Pancreas (tissue), 10 donors: ENCODE results near the gene INPP5K. TPM values are rescaled to one million over a fixed set of nuclear protein-coding genes. Genes with fewer than 3 reads are reported as not detected.
A peak's percentile ranks its signal among the peaks of the same experiment; 100 is the strongest.

Source experiments
- ATAC-seq, 4 donors: fragments of 200-7000 bp; cut with Tn5 transposase; one replicate each; pipeline versions ENCODE4 v1.8.0 to v1.9.1; 2020; ENCODE audit warnings: mild to moderate bottlenecking in 4 of 4, moderate library complexity in 4 of 4
- DNase-seq, 6 donors: peaks; one replicate each; pipeline ENCODE4 v3.0.0-alpha.2; 2020
- FAIRE-seq: peaks from 2 replicates; lab custom pipeline; 2012; peaks lifted over from hg19 to GRCh38; lab: Jason Lieb, UNC
- H3K27ac ChIP-seq, 4 donors: fragments of 200-600 bp; sonication (generic); 1 replicate in 3 of 4; 2 replicates in 1 of 4; pipeline versions ENCODE4 v1.5.0 to v1.8.0; 2020
- H3K27me3 ChIP-seq, 4 donors: fragments of 200-600 bp; one replicate each; pipeline ENCODE4 v1.8.0; 2021
- H3K36me3 ChIP-seq, 3 donors: fragments of 200-600 bp; sonication (generic) in 1 of 3; one replicate each; pipeline versions ENCODE4 v1.5.0 to v1.8.0; 2020 to 2021
- H3K4me1 ChIP-seq, 3 donors: fragments of 200-600 bp; one replicate each; pipeline ENCODE4 v1.8.0; 2021
- H3K4me3 ChIP-seq, 4 donors: fragments of 200-600 bp; sonication (generic) in 2 of 4; one replicate each; pipeline versions ENCODE4 v1.5.0 to v1.8.0; 2020 to 2021
- H3K9me3 ChIP-seq, 4 donors: fragments of 200-600 bp; one replicate each; pipeline ENCODE4 v1.8.0; 2021
- CTCF ChIP-seq, 4 donors: fragments of 200-600 bp; sonication (generic) in 3 of 4; IDR thresholded peaks; one replicate each; pipeline versions ENCODE4 v1.5.0 to v1.8.0; 2021; ENCODE audit warnings: antibody characterized with exemption in 4 of 4
- WGBS, 2 donors: extraction: QIAGEN DNeasy Blood & Tissue Kit; methylation state at CpG; one replicate each; pipeline ENCODE4 v1.1.7; 2013; 5-methylcytosine and 5-hydroxymethylcytosine counted together
- intact Hi-C, 3 donors: fragments of 100-400 bp; cut with DNase I; formaldehyde crosslinking; loops; one replicate each; pipeline versions ENCODE4 v1.11.1 to v1.14.2; 2022
- polyA plus RNA-seq, 2 donors: library from polyadenylated mRNA; stranded (reverse); fragments of 200-250 nt; gene quantifications; one replicate each; pipeline ENCODE4 v1.2.3, GENCODE V29; 2013
- total RNA-seq, 6 donors: library from RNA; stranded (reverse); fragmentation: NEBNext Ultra II Directional in 4 of 6; extraction: Animal tissue kit (Norgen Biotek cat#: 25700) in 4 of 6; gene quantifications; one replicate each; pipeline versions ENCODE4 v1.2.1 to v1.2.4, GENCODE V29; 2021 to 2023
- donor health status: healthy with polysubstance abuse.
- donor health status: DM: no; HTN: no; CAD: no; lungs with moderate emphysema.
- donor health status: DM: no; HTN: no; CAD: no.
- donor health status: control.
- donor health status: control.
- donor health status: Bipolar disorder and iron deficiency.
- donor health status: DM: yes; HTN: yes; CAD: no.
- donor health status: DM: no; HTN: no; CAD: no.
- donor health status: DM: no; HTN: no; CAD: no.
- donor health status: DM: yes; HTN: yes; CAD: no.

Gene INPP5K
- total and polyA plus RNA-seq, 8 donors, result 13.2 to 24.4 (median 17.8) TPM

DNA sequence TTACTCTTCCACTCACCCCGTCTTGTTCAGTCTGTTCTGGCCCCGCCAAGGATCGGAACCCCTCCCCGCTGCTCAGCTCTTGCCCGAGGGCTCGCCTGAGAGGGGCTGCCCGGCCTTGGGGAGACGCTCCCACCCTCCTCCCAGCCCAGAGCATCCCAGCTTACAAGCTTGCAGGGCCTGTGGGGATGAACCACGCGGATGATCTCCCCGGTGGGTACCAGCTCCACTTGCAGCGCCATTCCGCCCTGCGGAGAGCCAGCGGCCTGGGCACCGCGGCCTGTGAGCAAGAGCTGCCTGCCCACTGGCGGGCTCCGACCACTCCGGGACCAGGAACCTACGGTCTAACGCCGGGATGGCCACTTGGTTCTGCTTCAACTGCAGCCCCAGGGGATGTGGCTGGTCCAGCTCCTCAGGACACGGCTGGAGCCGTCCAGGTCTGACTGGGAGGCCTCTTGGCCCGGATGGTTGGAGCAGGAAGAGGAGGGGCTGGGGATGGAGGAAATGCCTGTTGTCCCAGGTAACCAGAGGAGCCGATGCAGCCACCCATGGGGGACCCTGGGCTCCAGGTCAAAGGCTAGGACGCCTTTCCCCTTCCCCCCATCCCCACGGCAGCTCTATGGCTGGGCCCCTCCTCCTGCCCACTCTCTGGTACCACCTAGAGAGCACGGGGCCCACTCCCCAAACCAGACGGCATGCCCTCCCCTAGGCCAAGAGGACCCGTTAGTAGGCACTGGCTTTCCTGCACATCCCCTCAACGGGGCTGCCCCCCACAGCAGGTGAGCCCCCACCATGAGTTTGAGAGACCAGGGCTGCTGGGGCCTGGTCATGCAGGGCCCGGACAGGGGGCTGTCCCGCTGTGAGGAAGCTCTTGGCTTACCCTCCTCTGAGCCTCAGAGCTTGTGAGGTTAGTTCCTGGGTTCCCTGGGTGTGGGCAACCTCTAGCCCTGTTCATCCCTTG lies 23.9 kb downstream of the INPP5K start, which contains the start of gene MYO1C:
MYO1C (minus strand) TSS at position 438 of the 958 bp plus-strand sequence; CDS start at position 239, 199 bp downstream.
- TF ChIP-seq CTCF (IDR thresholded peaks at IDR 0.05), result no peak
- ATAC-seq, result no peak
- intact Hi-C loops, result no loop called here
- Histone ChIP-seq H3K4me3 (peak within 1 kb of the TSS in 3 of 4 donors; percentile 10 to 59 (median 56)), H3K36me3 (no peaks in the 10 kb centered on the region), H3K27ac (peak within 1 kb of the TSS in 1 of 4 donors; percentile 44), H3K9me3 (no peaks in the 10 kb centered on the region), H3K27me3 (no peaks in the 10 kb centered on the region), H3K4me1 (peaks cover 0 to 4% (median 0%) of the 10 kb centered on the region in 3 donors)
- FAIRE-seq, result no peak
- peak in 2 of 6 donors; percentile 65 to 86 for DNase-seq
- 68 to 76% methylated on average over 34 to 35 of the region's 35 CpGs for WGBS, 2 donors

- H3K36me3 ChIP-seq, result no peaks in the 10 kb centered on the region
- peaks cover 0 to 8% (median 0%) of the 10 kb centered on the region in 3 donors for H3K4me1 ChIP-seq
- intact Hi-C loops, result no loop called here
- no peaks in the 10 kb centered on the region for H3K27me3 ChIP-seq
- H3K9me3 ChIP-seq, result no peaks in the 10 kb centered on the region
- FAIRE-seq, result no peak
- peak; percentile 54 to 87 (median 70) for DNase-seq
- no peak for TF ChIP-seq CTCF (IDR thresholded peaks at IDR 0.05)
- 2 to 3% methylated on average over 32 to 94 of the region's 94 CpGs for WGBS, 2 donors
- peak; percentile 51 to 71 (median 60) for ATAC-seq
- peak overlapping the region; percentile 65 to 70 (median 67) for H3K27ac ChIP-seq
- H3K4me3 ChIP-seq, result peak overlapping the region; percentile 56 to 83 (median 62)
Measured at GRCh38 chr17:1491443-1492248, 24.8 kb downstream of the INPP5K start.

- ATAC-seq (peak; percentile 27 to 62 (median 54)), DNase-seq (peak; percentile 54 to 83 (median 71)), FAIRE-seq (no peak)
- intact Hi-C loops, result no loop called here
- Histone ChIP-seq H3K4me3 (peak overlapping the region; percentile 56 to 83 (median 62)), H3K9me3 (no peaks in the 10 kb centered on the region), H3K4me1 (peaks cover 0 to 8% (median 0%) of the 10 kb centered on the region in 3 donors), H3K36me3 (no peaks in the 10 kb centered on the region), H3K27me3 (no peaks in the 10 kb centered on the region), H3K27ac (peak overlapping the region; percentile 65 to 70 (median 67))
- TF ChIP-seq CTCF (IDR thresholded peaks at IDR 0.05), result no peak
- 1% methylated on average over 44 to 52 of the region's 52 CpGs for WGBS, 2 donors
Measured at GRCh38 chr17:1490643-1491442, 25.6 kb downstream of the INPP5K start.

DNA sequence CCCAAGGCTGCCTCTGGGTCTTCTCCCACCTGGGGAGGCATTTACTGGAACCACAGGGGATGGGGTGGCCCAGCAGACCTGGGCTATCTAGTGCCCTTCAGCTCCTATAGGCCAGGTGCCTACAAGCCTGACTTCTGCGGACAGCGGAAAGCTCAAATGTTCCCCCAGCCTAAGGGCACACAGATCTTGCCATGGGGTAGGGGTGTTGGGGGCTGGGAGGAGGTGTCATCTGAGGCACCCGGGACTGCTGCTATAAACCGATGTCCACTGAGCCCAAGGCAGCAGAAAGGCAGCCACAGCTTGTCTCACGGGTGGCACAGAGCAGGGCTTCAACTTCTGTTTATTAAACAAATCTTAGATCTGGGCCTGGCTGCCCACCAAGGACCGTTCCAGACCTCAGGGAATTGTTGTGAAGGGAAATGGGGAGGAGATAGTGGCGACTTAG lies 27.6 kb downstream of the INPP5K start:
- FAIRE-seq, result no peak
- H3K36me3 ChIP-seq, result no peaks in the 10 kb centered on the region
- intact Hi-C loops, result no loop called here
- WGBS, 2 donors, result 77 to 82% methylated on average over 7 of the region's 7 CpGs
- ATAC-seq, result no peak
- no peak for TF ChIP-seq CTCF (IDR thresholded peaks at IDR 0.05)
- peak in 1 of 6 donors; percentile 56 for DNase-seq
- no peaks in the 10 kb centered on the region for H3K9me3 ChIP-seq
- peak overlapping the region; percentile 92 to 96 (median 93) for H3K27ac ChIP-seq
- peaks cover 3 to 8% (median 4%) of the 10 kb centered on the region in 3 donors for H3K4me1 ChIP-seq
- H3K4me3 ChIP-seq, result peak overlapping the region in 1 of 4 donors; percentile 69
- H3K27me3 ChIP-seq, result no peaks in the 10 kb centered on the region
